GM23338 (cell line): Measurements from ENCODE around the gene RNF2. TPM values are rescaled to one million over a fixed set of nuclear protein-coding genes. Genes with fewer than 3 reads are reported as not detected.
"Not testable (repeated sequence)": the region's sequence is repeated elsewhere in the genome, so short reads cannot be mapped to it uniquely, and the experiment has no call there.

ENCODE experiments used
- ATAC-seq: fragments of 200-7000 bp; cut with Tn5 transposase; 3 replicates; pipeline ENCODE4 v1.9.1; 2020
- DNase-seq: peaks from one replicate; pipeline ENCODE4 v3.0.0-alpha.2; 2015; ENCODE audit warnings: low spot score
- H2AFZ ChIP-seq: fragments of 200-600 bp; sonication (generic); 2 replicates; pipeline ENCODE4 v1.8.0; 2016; ENCODE audit warnings: antibody characterized with exemption, mild to moderate bottlenecking, moderate library complexity
- H3F3A ChIP-seq: fragments of 200-600 bp; sonication (generic); replicated peaks from 2 replicates; pipeline ENCODE4 v1.8.0; 2017; ENCODE audit warnings: antibody characterized with exemption, mixed run types, low read depth
- H3K27ac ChIP-seq: fragments of 200-600 bp; sonication (generic); 2 replicates; pipeline ENCODE4 v1.6.1; 2016; ENCODE audit warnings: low read depth
- H3K27me3 ChIP-seq: fragments of 200-600 bp; sonication (generic); 2 replicates; pipeline ENCODE4 v1.8.0; 2016; ENCODE audit warnings: mild to moderate bottlenecking, mixed run types, moderate library complexity; ENCODE audit not compliant: insufficient read depth
- H3K36me3 ChIP-seq: fragments of 200-600 bp; sonication (generic); 2 replicates; pipeline ENCODE4 v1.8.0; 2016; ENCODE audit warnings: mild to moderate bottlenecking; ENCODE audit not compliant: insufficient read depth
- H3K4me1 ChIP-seq: fragments of 200-600 bp; sonication (generic); 2 replicates; pipeline ENCODE4 v1.8.0; 2016; ENCODE audit warnings: mild to moderate bottlenecking, moderate library complexity; ENCODE audit not compliant: insufficient read depth
- H3K4me2 ChIP-seq: fragments of 200-600 bp; sonication (generic); 2 replicates; pipeline ENCODE4 v1.7.1; 2017; ENCODE audit warnings: mixed run types
- H3K4me3 ChIP-seq: fragments of 200-600 bp; sonication (generic); 2 replicates; pipeline ENCODE4 v1.6.1; 2016; ENCODE audit warnings: mixed run types
- H3K79me2 ChIP-seq: fragments of 200-600 bp; sonication (generic); replicated peaks from 2 replicates; pipeline ENCODE4 v1.8.0; 2017; ENCODE audit warnings: mild to moderate bottlenecking; ENCODE audit not compliant: insufficient read depth
- H3K9me2 ChIP-seq: fragments of 200-600 bp; sonication (generic); 2 replicates; pipeline ENCODE4 v1.8.0; 2017; ENCODE audit not compliant: insufficient read depth
- H4K20me1 ChIP-seq: fragments of 200-600 bp; sonication (generic); replicated peaks from 2 replicates; pipeline ENCODE4 v1.8.0; 2017; ENCODE audit warnings: mild to moderate bottlenecking; ENCODE audit not compliant: insufficient read depth
- H3K27ac Mint-ChIP-seq: 2 replicates; pipeline ENCODE4 v1.8.0; 2020; ENCODE audit warnings: inconsistent platforms, mild to moderate bottlenecking, moderate library complexity, mixed read lengths
- H3K27me3 Mint-ChIP-seq: 3 replicates; pipeline ENCODE4 v1.8.0; 2022; ENCODE audit warnings: low read depth, mild to moderate bottlenecking, moderate library complexity, mixed read lengths, inconsistent platforms; ENCODE audit not compliant: insufficient read depth, poor library complexity
- H3K36me3 Mint-ChIP-seq: 3 replicates; pipeline ENCODE4 v1.8.0; 2021; ENCODE audit warnings: low read depth, mild to moderate bottlenecking, inconsistent platforms, moderate library complexity, mixed read lengths
- H3K4me1 Mint-ChIP-seq: 3 replicates; pipeline ENCODE4 v1.8.0; 2020; ENCODE audit warnings: mild to moderate bottlenecking, inconsistent platforms, mixed read lengths
- H3K4me3 Mint-ChIP-seq: 3 replicates; pipeline ENCODE4 v1.8.0; 2021; ENCODE audit warnings: moderate library complexity, mild to moderate bottlenecking, inconsistent platforms, mixed read lengths
- H3K9me3 Mint-ChIP-seq: 3 replicates; pipeline ENCODE4 v1.8.0; 2020; ENCODE audit warnings: moderate library complexity, mild to moderate bottlenecking, inconsistent platforms, mixed read lengths
- CTCF ChIP-seq, 2 experiments: fragments of 200-600 bp in 1 of 2; sonication (generic) in 1 of 2; conservative IDR thresholded peaks; 2 replicates each; pipeline versions ENCODE4 v1.5.1 to v1.6.1; 2016 to 2017; ENCODE audit warnings: antibody characterized with exemption in 2 of 2, low read depth in 2 of 2, mild to moderate bottlenecking in 2 of 2, moderate library complexity in 1 of 2
- EZH2 ChIP-seq: fragments of 200-600 bp; sonication (generic); IDR thresholded peaks from one replicate; pipeline ENCODE4 v1.8.0; 2017; ENCODE audit warnings: antibody characterized with exemption, mild to moderate bottlenecking, low read depth; ENCODE audit not compliant: unreplicated experiment
- EZH2phosphoT487 ChIP-seq: fragments of 200-600 bp; sonication (generic); IDR thresholded peaks from one replicate; pipeline ENCODE4 v1.8.1; 2018; ENCODE audit warnings: antibody characterized with exemption; ENCODE audit not compliant: unreplicated experiment
- POLR2AphosphoS5 ChIP-seq: IDR thresholded peaks from 2 replicates; pipeline ENCODE4 v1.6.1; 2016; ENCODE audit warnings: antibody characterized with exemption, low read depth
- STAT1 ChIP-seq: IDR thresholded peaks from one replicate; pipeline ENCODE4 v1.6.1; 2016; ENCODE audit warnings: antibody characterized with exemption; ENCODE audit not compliant: unreplicated experiment
- ZNF331 ChIP-seq: fragments of 250-450 bp; sonication (Bioruptor Pico); IDR thresholded peaks from 2 replicates; pipeline ENCODE4 v1.5.0; 2020; ENCODE audit warnings: low read depth, mild to moderate bottlenecking, moderate library complexity
- polyA plus RNA-seq: library from polyadenylated mRNA; unstranded; fragments of >200 nt; fragmentation: Nextera tagmentation; extraction: Ambion mirVana; gene quantifications from 2 replicates; pipeline ENCODE4 v1.2.1, GENCODE V29; 2016
- total RNA-seq: library from RNA; depleted of rRNA; stranded (reverse); fragments of >200 nt; shearing (Covaris generic); gene quantifications from 2 replicates; pipeline ENCODE4 v1.2.3, GENCODE V29; 2014

The RNF2 gene
- total and polyA plus RNA-seq, 2 experiments from 2014 or later: 33.3 to 51.4 TPM

GRCh38 chr1:185063719-185064118 lies 18.4 kb downstream of the RNF2 start:
- Histone ChIP-seq H3K4me1 (peaks cover 27% of the 10 kb centered on the region), H3K4me3 (no peak overlapping the region), H3F3A (no peaks in the 10 kb centered on the region), H2AFZ (no peak overlapping the region), H3K27ac (no peak overlapping the region), H3K79me2 (peaks cover 100% of the 10 kb centered on the region), H4K20me1 (peaks cover 12% of the 10 kb centered on the region; the same call in 1 of the 2 replicates), H3K36me3 (no peaks in the 10 kb centered on the region), H3K9me2 (no peaks in the 10 kb centered on the region), H3K27me3 (no peaks in the 10 kb centered on the region), H3K4me2 (no peak overlapping the region)
- Mint-ChIP-seq H3K36me3 (peaks cover 37% of the 10 kb centered on the region), H3K27me3 (no peaks in the 10 kb centered on the region), H3K27ac (no peak overlapping the region), H3K9me3 (peaks cover 2% of the 10 kb centered on the region; the same call in 1 of the 3 replicates), H3K4me1 (peaks cover 31% of the 10 kb centered on the region), H3K4me3 (no peak overlapping the region)
- ATAC-seq (no peak), DNase-seq (no peak)
- TF ChIP-seq EZH2phosphoT487 (no peak), CTCF (conservative IDR thresholded peaks at IDR 0.05; ENCODE audit: low read depth in 2 of 2) (no peak), EZH2 (no peak), POLR2AphosphoS5 (no peak), STAT1 (no peak)

GRCh38 chr1:185065006-185065405 lies 19.6 kb downstream of the RNF2 start:
- peaks cover 15% of the 10 kb centered on the region for H3K4me1 ChIP-seq
- not testable (repeated sequence) for DNase-seq, H3K36me3 ChIP-seq, H3K9me3 Mint-ChIP-seq, H3K4me2 ChIP-seq, H2AFZ ChIP-seq, H3K4me3 Mint-ChIP-seq, H3F3A ChIP-seq, H3K9me2 ChIP-seq, H3K27me3 ChIP-seq, H3K4me3 ChIP-seq, H4K20me1 ChIP-seq, H3K27ac Mint-ChIP-seq, ATAC-seq, H3K27ac ChIP-seq, H3K27me3 Mint-ChIP-seq
- Mint-ChIP-seq H3K4me1 (peaks cover 31% of the 10 kb centered on the region), H3K36me3 (peaks cover 37% of the 10 kb centered on the region)
- H3K79me2 ChIP-seq: peaks cover 100% of the 10 kb centered on the region

GRCh38 chr1:185066181-185066580 lies 20.8 kb downstream of the RNF2 start:
- H3K4me3 Mint-ChIP-seq: no peak overlapping the region

More at GRCh38 chr1:185066181-185066580, 20.8 kb downstream of the RNF2 start:
- H3K9me3 Mint-ChIP-seq: peaks cover 2% of the 10 kb centered on the region; the same call in 1 of the 3 replicates
- Histone ChIP-seq H3K27me3 (no peaks in the 10 kb centered on the region), H3K79me2 (peaks cover 100% of the 10 kb centered on the region), H3K4me1 (peaks cover 24% of the 10 kb centered on the region), H3K27ac (no peak overlapping the region), H3F3A (no peaks in the 10 kb centered on the region), H3K9me2 (no peaks in the 10 kb centered on the region), H3K36me3 (no peaks in the 10 kb centered on the region), H3K4me3 (no peak overlapping the region), H4K20me1 (0 out of 2 replicates have a peak, but pooled peaks cover 4% of the 10 kb centered on the region), H2AFZ (no peak overlapping the region), H3K4me2 (no peak overlapping the region)
- H3K4me1 Mint-ChIP-seq: peaks cover 40% of the 10 kb centered on the region
- TF ChIP-seq POLR2AphosphoS5: no peak
- no peak for TF ChIP-seq ZNF331 (CRISPR knock-in tag)
- H3K27ac Mint-ChIP-seq: no peak overlapping the region
- no peak for ATAC-seq
- no peaks in the 10 kb centered on the region for H3K27me3 Mint-ChIP-seq
- DNase-seq: no peak
- peaks cover 34% of the 10 kb centered on the region for H3K36me3 Mint-ChIP-seq
